H1 (cell line): ENCODE data around the gene MACROD1. TPM values are rescaled to one million over a fixed set of nuclear protein-coding genes. Genes with fewer than 3 reads are reported as not detected.

Experiments
- POLR2AphosphoS5 ChIP-seq: IDR thresholded peaks from 2 replicates; pipeline ENCODE4 v1.6.1; 2011; ENCODE audit warnings: low read depth, low read length
- polyA plus RNA-seq, 7 experiments: library from polyadenylated mRNA; depleted of rRNA in 3 of 7; stranded (reverse) in 5 of 7; unstranded in 2 of 7; fragments of >200 nt in 5 of 7; fragments of 200-250 nt in 2 of 7; gene quantifications; 1 replicate in 5 of 7; 2 replicates in 1 of 7; 4 replicates in 1 of 7; pipeline versions ENCODE4 v1.2.1 to v1.2.3, GENCODE V29; 2011 to 2013; ENCODE audit warnings: missing spikeins in 2 of 7, mixed read lengths in 2 of 7
- total RNA-seq: library from RNA; stranded (reverse); fragmentation: NEBNext Ultra II Directional; extraction: Animal tissue kit (Norgen Biotek cat#: 25700); gene quantifications from 2 replicates; pipeline ENCODE4 v1.2.1, GENCODE V29; 2021

The MACROD1 gene
- total and polyA plus RNA-seq, 2 of the 8 experiments (the other 6 are each of a cell fraction or from before 2014, with no cell fraction given) = 19.5 to 34.1 TPM

DNA sequence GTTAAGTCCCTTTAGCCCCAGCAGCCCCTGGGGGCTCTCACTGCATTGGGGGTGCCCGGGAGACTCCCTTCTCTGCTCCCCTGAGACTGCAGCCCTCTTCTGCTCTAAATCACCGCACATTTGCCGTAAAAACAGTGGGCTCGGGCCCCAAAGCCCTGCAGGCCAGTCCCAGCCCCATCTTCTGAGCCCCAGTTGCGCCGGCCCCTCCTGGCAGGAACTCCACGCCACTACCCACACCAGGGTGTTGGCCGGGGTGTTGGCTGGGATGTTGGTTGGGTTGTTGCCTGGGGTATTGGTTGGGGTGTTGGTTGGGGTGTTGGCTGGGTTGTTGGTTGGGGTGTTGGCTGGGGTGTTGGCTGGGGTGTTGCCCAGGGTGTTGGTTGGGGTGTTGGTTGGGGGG is 156.2 kb downstream of the MACROD1 start (continued):
- no peak for TF ChIP-seq POLR2AphosphoS5
